ENCODE measurements around the gene WDR90. TPM values are rescaled to one million over a fixed set of nuclear protein-coding genes. Genes with fewer than 3 reads are reported as not detected.
A peak's percentile ranks its signal among the peaks of the same experiment; 100 is the strongest.

Gene WDR90
- total RNA-seq (10 to 100 TPM; 19.7 to 35.7 (median 23.4) TPM), total RNA-seq (14.6 to 68.5 (median 28.5) reads per million in 29 experiments)
- total RNA-seq (2013) = 5.4 TPM

- Histone ChIP-seq H3K4me3 (ENCODE audit: control insufficient read depth in 1 of 2, extremely low read depth in 1 of 2, low read length in 1 of 2) (peak within 1 kb of the TSS; percentile 68 to 74), H3K27ac (ENCODE audit: low read length) (peak within 1 kb of the TSS; percentile 88), H3K9me3 (no peaks in the 10 kb centered on the region), H3K27me3 (replicated peaks in 1 of 2; ENCODE audit: control insufficient read depth in 2 of 2, extremely low read depth in 1 of 2, insufficient read depth in 2 of 2, low read length in 1 of 2) (no peaks in the 10 kb centered on the region), H3K36me3 (ENCODE audit: control insufficient read depth in 2 of 2, extremely low read depth in 1 of 2, insufficient read depth in 1 of 2, low read length in 1 of 2) (peaks cover 0 to 7% of the 10 kb centered on the region in 2 donors), H3K4me1 (ENCODE audit: control insufficient read depth in 1 of 2, extremely low read depth in 1 of 2, insufficient read depth in 2 of 2, low read length in 2 of 2) (peaks cover 5 to 27% of the 10 kb centered on the region in 2 experiments)
- H3K9me3 Mint-ChIP-seq = no peaks in the 10 kb centered on the region
- ChIA-PET POLR2A (no interaction called here), CTCF (interaction anchor here in 1 of 2 donors (0.6 kb wide), 1 partner anchor 466 kb away, joined by 6 read pairs; no protein-coding TSS in a partner anchor)
- DNase-seq (peak; percentile 79 to 95 (median 90)), ATAC-seq (replicated peaks in 1 of 4) (peak; percentile 90 to 98 (median 92))
- peak within 1 kb of the TSS; percentile 68 to 75 (median 68) for H3K4me3 Mint-ChIP-seq
- no peaks in the 10 kb centered on the region for H3K27me3 Mint-ChIP-seq
- no peaks in the 10 kb centered on the region for H3K36me3 Mint-ChIP-seq
- peak within 1 kb of the TSS; percentile 59 to 61 for H3K27ac Mint-ChIP-seq
- peaks cover 6 to 22% (median 16%) of the 10 kb centered on the region in 3 donors for H3K4me1 Mint-ChIP-seq
- under 1% methylated on average over 91 of the region's 91 CpGs for WGBS (ENCODE audit: insufficient coverage)
These were observed at the start of gene WDR90 for GRCh38 chr16:648781-649589. Gene WDR90 (plus strand): TSS chr16:649365. CDS start chr16:649417, 52 bp downstream.

GRCh38 chr16:600781-601180 is 48.4 kb upstream of the WDR90 start:
- no peak for ATAC-seq (replicated peaks in 1 of 4)
- CTCF ChIA-PET = no interaction called here
- WGBS (ENCODE audit: insufficient coverage) = 92% methylated on average over 4 of the region's 7 CpGs
- no peak for DNase-seq
- Histone ChIP-seq H3K4me1 (ENCODE audit: control insufficient read depth in 1 of 2, extremely low read depth in 1 of 2, insufficient read depth in 2 of 2, low read length in 2 of 2) (peaks cover 0 to 3% of the 10 kb centered on the region in 2 experiments), H3K27ac (ENCODE audit: low read length) (no peak overlapping the region), H3K9me3 (no peaks in the 10 kb centered on the region), H3K36me3 (ENCODE audit: control insufficient read depth in 2 of 2, extremely low read depth in 1 of 2, insufficient read depth in 1 of 2, low read length in 1 of 2) (peaks cover 4 to 6% of the 10 kb centered on the region in 2 donors), H3K27me3 (replicated peaks in 1 of 2; ENCODE audit: control insufficient read depth in 2 of 2, extremely low read depth in 1 of 2, insufficient read depth in 2 of 2, low read length in 1 of 2) (no peaks in the 10 kb centered on the region), H3K4me3 (ENCODE audit: control insufficient read depth in 1 of 2, extremely low read depth in 1 of 2, low read length in 1 of 2) (no peak overlapping the region)
- no peak overlapping the region for H3K27ac Mint-ChIP-seq
- H3K4me3 Mint-ChIP-seq = no peak overlapping the region
- peaks cover 12 to 27% (median 16%) of the 10 kb centered on the region in 3 donors for H3K4me1 Mint-ChIP-seq
- POLR2A ChIA-PET = no interaction called here
- H3K27me3 Mint-ChIP-seq = no peaks in the 10 kb centered on the region
- peaks cover 17% of the 10 kb centered on the region for H3K36me3 Mint-ChIP-seq
- H3K9me3 Mint-ChIP-seq = no peaks in the 10 kb centered on the region

GRCh38 chr16:603933-604332 is 45.2 kb upstream of the WDR90 start:
- H3K4me3 Mint-ChIP-seq = no peak overlapping the region
- POLR2A ChIA-PET = no interaction called here
- DNase-seq (no peak), ATAC-seq (replicated peaks in 1 of 4) (no peak)
- H3K36me3 Mint-ChIP-seq = peaks cover 10% of the 10 kb centered on the region
- Histone ChIP-seq H3K36me3 (ENCODE audit: control insufficient read depth in 2 of 2, extremely low read depth in 1 of 2, insufficient read depth in 1 of 2, low read length in 1 of 2) (peaks cover 0 to 1% of the 10 kb centered on the region in 2 donors), H3K9me3 (no peaks in the 10 kb centered on the region), H3K27ac (ENCODE audit: low read length) (no peak overlapping the region), H3K27me3 (replicated peaks in 1 of 2; ENCODE audit: control insufficient read depth in 2 of 2, extremely low read depth in 1 of 2, insufficient read depth in 2 of 2, low read length in 1 of 2) (no peaks in the 10 kb centered on the region), H3K4me3 (ENCODE audit: control insufficient read depth in 1 of 2, extremely low read depth in 1 of 2, low read length in 1 of 2) (no peak overlapping the region), H3K4me1 (ENCODE audit: control insufficient read depth in 1 of 2, extremely low read depth in 1 of 2, insufficient read depth in 2 of 2, low read length in 2 of 2) (peaks cover 0 to 3% of the 10 kb centered on the region in 2 experiments)
- CTCF ChIA-PET = no interaction called here
- H3K27me3 Mint-ChIP-seq = no peaks in the 10 kb centered on the region
- no peaks in the 10 kb centered on the region for H3K9me3 Mint-ChIP-seq
- H3K27ac Mint-ChIP-seq = no peak overlapping the region
- WGBS (ENCODE audit: insufficient coverage) = 46% methylated on average over 3 of the region's 5 CpGs
- H3K4me1 Mint-ChIP-seq = peaks cover 9 to 23% (median 14%) of the 10 kb centered on the region in 3 donors

GRCh38 chr16:606656-607307 is 42.4 kb upstream of the WDR90 start:
- 97% methylated on average over 17 of the region's 22 CpGs for WGBS (ENCODE audit: insufficient coverage)
- Mint-ChIP-seq H3K4me1 (peaks cover 13 to 30% (median 17%) of the 10 kb centered on the region in 3 donors), H3K36me3 (peaks cover 10% of the 10 kb centered on the region), H3K9me3 (no peaks in the 10 kb centered on the region), H3K27ac (no peak overlapping the region), H3K4me3 (no peak overlapping the region), H3K27me3 (no peaks in the 10 kb centered on the region)
- DNase-seq (no peak), ATAC-seq (replicated peaks in 1 of 4) (no peak)
- Histone ChIP-seq H3K4me3 (ENCODE audit: control insufficient read depth in 1 of 2, extremely low read depth in 1 of 2, low read length in 1 of 2) (no peak overlapping the region), H3K27me3 (replicated peaks in 1 of 2; ENCODE audit: control insufficient read depth in 2 of 2, extremely low read depth in 1 of 2, insufficient read depth in 2 of 2, low read length in 1 of 2) (no peaks in the 10 kb centered on the region), H3K36me3 (ENCODE audit: control insufficient read depth in 2 of 2, extremely low read depth in 1 of 2, insufficient read depth in 1 of 2, low read length in 1 of 2) (no peaks in the 10 kb centered on the region), H3K27ac (ENCODE audit: low read length) (no peak overlapping the region), H3K4me1 (ENCODE audit: control insufficient read depth in 1 of 2, extremely low read depth in 1 of 2, insufficient read depth in 2 of 2, low read length in 2 of 2) (peaks cover 0 to 8% of the 10 kb centered on the region in 2 experiments), H3K9me3 (no peaks in the 10 kb centered on the region)
- ChIA-PET POLR2A (no interaction called here), CTCF (no interaction called here)

GRCh38 chr16:608019-608418 is 41.1 kb upstream of the WDR90 start:
- DNase-seq = no peak
- CTCF ChIA-PET = interaction anchor here in 1 of 2 donors (0.7 kb wide), 1 partner anchor 8 kb away, joined by 3 read pairs; no protein-coding TSS in a partner anchor

GRCh38 chr16:609316-609715 is 39.8 kb upstream of the WDR90 start:
- Histone ChIP-seq H3K9me3 (no peaks in the 10 kb centered on the region), H3K4me1 (ENCODE audit: control insufficient read depth in 1 of 2, extremely low read depth in 1 of 2, insufficient read depth in 2 of 2, low read length in 2 of 2) (peaks cover 0 to 6% of the 10 kb centered on the region in 2 experiments), H3K36me3 (ENCODE audit: control insufficient read depth in 2 of 2, extremely low read depth in 1 of 2, insufficient read depth in 1 of 2, low read length in 1 of 2) (no peaks in the 10 kb centered on the region), H3K27ac (ENCODE audit: low read length) (no peak overlapping the region), H3K4me3 (ENCODE audit: control insufficient read depth in 1 of 2, extremely low read depth in 1 of 2, low read length in 1 of 2) (no peak overlapping the region), H3K27me3 (replicated peaks in 1 of 2; ENCODE audit: control insufficient read depth in 2 of 2, extremely low read depth in 1 of 2, insufficient read depth in 2 of 2, low read length in 1 of 2) (no peaks in the 10 kb centered on the region)
- POLR2A ChIA-PET = no interaction called here
- no peaks in the 10 kb centered on the region for H3K9me3 Mint-ChIP-seq
- no peak for ATAC-seq (replicated peaks in 1 of 4)
- H3K27ac Mint-ChIP-seq = no peak overlapping the region
- peaks cover 5 to 16% (median 8%) of the 10 kb centered on the region in 3 donors for H3K4me1 Mint-ChIP-seq
- H3K36me3 Mint-ChIP-seq = peaks cover 12% of the 10 kb centered on the region
- H3K27me3 Mint-ChIP-seq = no peaks in the 10 kb centered on the region
- H3K4me3 Mint-ChIP-seq = no peak overlapping the region
- no peak for DNase-seq
- CTCF ChIA-PET = no interaction called here
- WGBS (ENCODE audit: insufficient coverage) = 96% methylated on average over 7 of the region's 13 CpGs

More at GRCh38 chr16:608019-608418, 41.1 kb upstream of the WDR90 start:
- Mint-ChIP-seq H3K9me3 (no peaks in the 10 kb centered on the region), H3K27me3 (no peaks in the 10 kb centered on the region), H3K36me3 (peaks cover 10% of the 10 kb centered on the region), H3K4me1 (peaks cover 11 to 24% (median 13%) of the 10 kb centered on the region in 3 donors), H3K27ac (no peak overlapping the region), H3K4me3 (no peak overlapping the region)
- Histone ChIP-seq H3K4me1 (ENCODE audit: control insufficient read depth in 1 of 2, extremely low read depth in 1 of 2, insufficient read depth in 2 of 2, low read length in 2 of 2) (peaks cover 0 to 8% of the 10 kb centered on the region in 2 experiments), H3K36me3 (ENCODE audit: control insufficient read depth in 2 of 2, extremely low read depth in 1 of 2, insufficient read depth in 1 of 2, low read length in 1 of 2) (no peaks in the 10 kb centered on the region), H3K4me3 (ENCODE audit: control insufficient read depth in 1 of 2, extremely low read depth in 1 of 2, low read length in 1 of 2) (no peak overlapping the region), H3K9me3 (no peaks in the 10 kb centered on the region), H3K27me3 (replicated peaks in 1 of 2; ENCODE audit: control insufficient read depth in 2 of 2, extremely low read depth in 1 of 2, insufficient read depth in 2 of 2, low read length in 1 of 2) (no peaks in the 10 kb centered on the region), H3K27ac (ENCODE audit: low read length) (no peak overlapping the region)
- ATAC-seq (replicated peaks in 1 of 4) = no peak
- POLR2A ChIA-PET = no interaction called here
- 60% methylated on average over 3 of the region's 10 CpGs for WGBS (ENCODE audit: insufficient coverage)
